ENCODE data around the gene FAM20C.

The FAM20C gene

DNA sequence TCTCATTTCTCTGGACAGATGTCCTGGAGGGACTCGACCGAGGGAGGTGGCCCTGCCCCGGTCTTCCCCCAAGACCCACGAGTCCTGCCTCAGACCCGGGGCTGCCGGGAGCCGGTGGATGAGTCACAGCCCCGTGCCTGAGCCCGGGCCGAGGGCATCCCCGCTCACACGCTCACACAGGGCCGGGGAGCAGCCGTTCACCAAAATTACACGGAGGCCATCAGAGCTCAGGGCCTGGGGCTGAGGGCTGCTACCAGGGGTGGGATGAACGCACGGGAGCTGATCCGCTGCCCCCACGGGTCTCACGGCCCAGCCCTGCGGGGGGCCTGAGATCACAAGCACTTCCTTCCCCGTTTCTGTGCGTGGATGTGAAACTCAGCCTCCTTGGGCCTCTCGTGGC lies 17.5 kb downstream of the FAM20C start:
- no peak for DNase-seq (ENCODE audit: low spot score)

DNA sequence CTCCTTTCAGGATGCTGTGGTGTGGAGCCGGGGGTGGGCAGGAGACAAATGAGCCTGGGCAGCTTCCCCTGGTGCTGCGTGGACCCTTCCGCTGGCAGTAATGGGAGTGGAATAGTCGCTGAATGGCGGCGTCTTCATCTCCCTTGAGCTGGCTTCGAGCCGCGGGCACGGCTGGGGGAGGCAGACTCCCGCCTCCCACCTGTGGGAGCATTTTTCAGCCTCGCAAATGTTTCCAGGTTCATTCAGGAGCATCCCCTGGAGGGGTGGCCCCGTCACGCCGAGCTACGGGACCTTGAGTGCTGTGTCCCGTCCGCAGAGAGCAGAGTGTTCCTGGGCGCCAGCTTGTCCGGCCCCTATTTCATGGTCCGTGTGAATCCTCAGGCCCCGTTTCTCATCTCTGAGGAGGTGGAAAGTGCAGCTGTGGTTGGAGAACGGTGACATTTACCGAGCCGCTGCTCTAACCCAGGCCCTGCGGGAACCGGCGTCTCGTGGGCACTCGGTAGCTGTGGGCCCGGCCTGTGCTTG lies 18.1 kb downstream of the FAM20C start:
- no peak for DNase-seq (ENCODE audit: low spot score)

DNA sequence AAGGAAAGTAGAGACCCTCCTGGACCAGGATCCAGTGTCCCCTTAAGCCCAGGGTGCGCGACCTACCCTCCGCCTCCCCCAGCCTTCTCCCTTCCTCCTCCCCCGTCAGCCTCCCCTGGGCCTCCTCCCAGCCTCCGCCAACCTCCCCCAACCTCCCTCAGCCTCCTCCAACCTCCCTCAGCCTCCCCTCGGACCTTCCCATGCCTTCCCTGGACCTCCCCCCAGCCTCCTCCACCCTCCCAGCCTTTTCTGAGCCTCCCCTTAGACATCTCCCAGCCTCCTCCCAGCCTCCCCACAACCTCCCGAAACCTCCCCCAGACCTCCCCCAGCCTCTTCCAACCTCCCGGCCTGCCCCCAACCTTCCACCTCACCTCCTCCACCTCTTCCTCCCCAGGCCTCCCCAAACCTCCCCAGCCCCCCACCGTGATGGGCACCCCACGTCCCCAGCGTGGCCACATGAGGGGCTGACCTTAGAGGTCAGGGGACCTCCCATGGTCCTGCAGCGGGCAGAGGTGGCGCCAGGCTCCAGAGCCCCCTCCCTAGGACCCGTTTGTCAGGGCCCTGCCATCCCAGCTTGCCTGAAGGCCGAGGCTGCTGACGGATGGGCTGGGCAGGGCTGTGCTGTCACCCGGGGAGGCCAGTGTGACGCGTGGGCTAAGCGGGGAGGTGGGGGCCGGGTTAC lies 18.8 kb downstream of the FAM20C start:
- DNase-seq (ENCODE audit: low spot score) = no peak

DNA sequence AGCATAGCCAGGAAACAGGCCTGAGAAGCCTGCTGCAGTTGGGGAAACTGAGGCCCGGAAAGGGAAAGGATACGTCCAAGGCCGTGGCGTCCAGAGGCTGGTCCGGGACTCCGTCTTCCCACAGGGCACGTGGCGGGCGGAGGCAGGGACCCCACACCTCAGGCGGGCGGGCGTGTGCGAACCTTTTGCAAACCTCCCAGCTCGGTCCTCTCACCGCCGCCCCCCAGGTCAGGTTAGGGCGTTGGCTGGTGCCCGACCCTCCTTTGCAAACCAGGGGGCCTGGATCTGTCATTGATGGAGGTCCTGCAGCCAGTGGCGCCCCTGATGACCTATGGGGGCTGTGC lies 19.3 kb downstream of the FAM20C start:
- DNase-seq (ENCODE audit: low spot score) = no peak

DNA sequence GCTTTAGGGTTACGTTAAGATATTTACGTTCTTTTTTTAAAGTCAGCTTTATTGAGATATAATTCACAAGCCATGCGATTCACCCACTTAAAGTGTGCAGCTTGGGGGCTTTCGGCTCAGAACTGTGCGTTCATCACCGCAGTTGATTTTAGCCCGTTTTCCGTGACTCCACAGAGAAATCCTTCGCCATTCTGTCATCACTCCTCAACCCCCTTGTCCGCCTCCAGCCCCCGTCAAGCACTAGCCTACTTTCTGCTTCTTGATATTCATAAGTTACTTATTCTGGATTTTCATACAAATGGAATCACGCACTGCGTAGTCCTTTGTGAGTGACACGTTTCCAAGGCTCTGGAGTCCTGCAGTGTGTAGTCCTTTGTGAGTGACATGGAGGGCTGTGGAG lies 20.4 kb downstream of the FAM20C start:
- no peak for DNase-seq (ENCODE audit: low spot score)

DNA sequence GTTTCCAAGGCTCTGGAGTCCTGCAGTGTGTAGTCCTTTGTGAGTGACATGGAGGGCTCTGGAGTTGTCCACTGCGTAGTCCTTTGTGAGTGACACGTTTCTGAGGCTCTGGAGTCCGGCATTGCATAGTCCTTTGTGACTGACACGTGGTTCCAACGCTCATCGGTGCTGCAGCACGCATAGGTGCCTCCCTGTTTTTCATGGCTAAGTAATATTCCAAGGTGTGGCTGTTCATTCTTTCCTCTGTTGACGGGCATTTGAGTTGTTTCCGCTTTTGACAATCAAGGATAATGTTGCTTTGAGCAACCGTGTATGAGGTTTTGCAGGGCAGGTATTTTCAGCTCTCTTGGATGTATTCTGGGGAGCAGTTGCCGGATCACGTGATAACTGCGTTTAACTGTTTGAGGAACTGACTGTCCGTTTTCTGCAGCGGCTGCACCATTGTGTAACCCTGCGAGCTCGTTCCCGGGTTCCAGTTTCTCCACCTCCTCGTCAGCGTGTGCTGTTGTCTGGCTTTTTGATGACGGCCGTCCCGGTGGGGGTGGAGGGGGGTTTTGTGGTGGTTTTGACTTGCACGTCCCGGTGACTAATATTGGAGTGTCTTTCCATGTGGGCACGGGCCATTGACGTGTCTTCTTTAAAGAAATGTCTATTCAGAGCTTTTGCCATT lies 21.1 kb downstream of the FAM20C start:
- no peak for DNase-seq (ENCODE audit: low spot score)

DNA sequence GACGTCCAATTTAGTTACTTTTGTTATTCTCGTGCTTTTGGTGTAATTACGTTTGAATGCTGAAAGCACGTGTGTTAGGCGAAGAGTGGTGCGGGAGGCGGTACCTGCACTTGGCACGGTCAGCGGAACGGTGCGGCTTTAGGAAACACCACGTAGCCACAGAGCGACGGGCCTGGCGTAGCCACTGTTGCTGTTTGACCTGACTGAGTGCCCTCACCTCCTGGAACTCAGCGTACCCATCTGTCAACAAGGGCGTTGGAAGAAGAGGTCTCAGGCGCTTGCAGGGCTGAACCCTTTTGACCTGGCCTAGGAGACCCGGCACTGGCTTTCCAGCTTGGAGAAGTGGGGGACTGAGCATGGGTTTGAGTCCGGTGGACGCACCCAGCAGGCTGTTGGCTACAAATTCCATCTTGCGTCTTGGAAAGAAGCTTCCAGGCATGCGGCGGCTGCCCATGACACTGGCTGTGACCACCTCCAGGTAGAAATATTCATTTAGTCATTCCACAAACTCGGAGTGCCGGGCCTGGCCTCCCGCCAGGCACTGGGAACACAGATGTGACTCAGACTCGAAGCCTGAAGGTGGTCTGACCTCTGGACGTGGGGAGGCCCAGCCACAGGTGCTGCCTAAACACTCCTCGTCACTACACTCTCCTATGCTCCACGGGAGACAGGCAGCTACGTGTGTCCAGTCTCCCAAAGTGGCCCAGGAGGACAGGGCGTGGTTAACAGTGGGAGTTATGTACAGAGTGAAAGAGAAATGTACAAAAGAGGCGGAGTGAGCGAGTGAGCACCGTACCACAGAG lies 22.2 kb downstream of the FAM20C start:
- DNase-seq (ENCODE audit: low spot score) = no peak

DNA sequence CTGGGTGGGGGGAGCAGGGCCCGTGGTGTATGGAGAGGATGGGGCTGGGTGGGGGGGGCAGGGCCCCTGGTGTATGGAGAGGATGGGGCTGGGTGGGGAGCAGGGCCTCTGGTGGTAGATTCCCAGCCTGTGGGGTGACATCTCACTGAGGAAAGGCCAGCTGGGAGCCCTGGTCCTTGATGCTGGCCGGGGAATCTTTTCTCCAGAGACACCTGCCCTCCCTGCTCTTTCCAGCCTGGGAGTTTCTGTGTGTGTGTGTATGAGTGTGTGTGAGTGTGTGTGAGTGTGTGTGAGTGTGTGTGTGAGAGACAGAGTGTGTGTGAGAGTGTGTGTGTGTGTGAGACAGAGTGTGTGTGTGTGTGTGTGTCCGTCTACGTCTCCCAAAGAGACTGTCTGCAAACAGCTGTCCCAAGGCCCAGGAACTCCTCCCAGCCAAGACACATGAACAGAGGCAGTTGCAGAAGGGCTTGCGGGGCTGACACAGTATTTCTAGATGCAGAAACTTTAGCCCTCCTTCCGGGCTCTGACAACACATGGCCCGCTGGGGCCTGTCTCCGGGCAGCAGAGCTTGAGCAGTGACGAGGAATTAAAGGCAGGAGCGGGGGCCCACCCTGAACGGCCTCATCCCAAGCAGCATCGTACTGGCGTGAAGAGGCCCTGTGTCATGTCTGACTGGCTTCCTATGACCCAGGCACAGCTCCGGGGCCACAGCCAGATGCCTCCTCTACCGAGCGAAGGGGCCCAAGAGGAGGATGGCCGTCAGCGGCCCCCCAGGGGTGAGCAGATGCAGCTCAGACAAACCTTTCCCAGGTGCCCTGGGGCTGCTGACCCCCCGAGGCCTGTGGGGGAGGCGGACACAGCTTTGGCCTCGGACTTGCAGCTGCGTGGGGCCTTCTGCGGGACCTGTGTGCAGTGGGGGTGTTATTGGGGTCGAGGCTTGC lies 24.3 kb downstream of the FAM20C start:
- DNase-seq (ENCODE audit: low spot score) = no peak

DNA sequence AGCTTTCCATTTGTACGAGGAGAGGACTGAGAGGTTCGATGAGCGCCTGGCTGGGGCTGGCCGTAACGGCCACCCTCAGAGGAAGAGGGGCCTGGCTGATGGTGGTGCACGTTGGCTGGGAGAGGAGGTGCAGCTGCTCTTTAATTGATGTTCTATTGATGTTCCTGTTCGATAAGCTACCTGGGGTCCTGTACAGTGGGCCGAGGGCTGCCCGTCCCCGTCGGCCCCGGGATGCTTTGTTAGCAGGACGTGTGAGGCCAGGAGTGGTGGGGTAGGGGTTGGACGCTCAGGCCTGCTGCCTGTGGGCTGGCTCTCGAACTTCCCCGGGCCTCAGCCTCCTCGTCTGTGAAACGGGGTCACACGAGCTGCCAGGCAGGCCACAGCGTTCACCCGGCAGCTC lies 25.4 kb downstream of the FAM20C start:
- DNase-seq (ENCODE audit: low spot score) = no peak

DNA sequence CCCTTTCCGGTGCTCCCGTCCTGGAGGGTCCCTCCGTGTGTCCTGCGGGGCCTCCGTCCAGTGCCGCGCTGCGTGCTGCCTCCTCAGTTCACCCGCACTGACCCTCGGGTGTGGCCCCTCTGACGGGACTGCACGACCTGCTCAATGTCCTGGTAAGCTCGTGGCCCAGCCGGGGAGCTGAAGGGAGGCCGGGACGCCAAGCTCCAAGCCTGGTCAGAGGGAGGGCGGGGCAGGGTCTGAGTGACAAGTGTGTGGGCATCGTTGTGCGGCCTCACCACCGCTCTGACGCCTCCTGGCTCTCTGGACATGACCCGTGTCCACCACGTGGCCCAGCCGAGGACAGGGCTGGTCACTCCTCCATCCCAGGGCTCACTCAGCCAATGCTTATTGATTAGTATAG lies 25.9 kb downstream of the FAM20C start:
- DNase-seq (ENCODE audit: low spot score) = no peak

DNA sequence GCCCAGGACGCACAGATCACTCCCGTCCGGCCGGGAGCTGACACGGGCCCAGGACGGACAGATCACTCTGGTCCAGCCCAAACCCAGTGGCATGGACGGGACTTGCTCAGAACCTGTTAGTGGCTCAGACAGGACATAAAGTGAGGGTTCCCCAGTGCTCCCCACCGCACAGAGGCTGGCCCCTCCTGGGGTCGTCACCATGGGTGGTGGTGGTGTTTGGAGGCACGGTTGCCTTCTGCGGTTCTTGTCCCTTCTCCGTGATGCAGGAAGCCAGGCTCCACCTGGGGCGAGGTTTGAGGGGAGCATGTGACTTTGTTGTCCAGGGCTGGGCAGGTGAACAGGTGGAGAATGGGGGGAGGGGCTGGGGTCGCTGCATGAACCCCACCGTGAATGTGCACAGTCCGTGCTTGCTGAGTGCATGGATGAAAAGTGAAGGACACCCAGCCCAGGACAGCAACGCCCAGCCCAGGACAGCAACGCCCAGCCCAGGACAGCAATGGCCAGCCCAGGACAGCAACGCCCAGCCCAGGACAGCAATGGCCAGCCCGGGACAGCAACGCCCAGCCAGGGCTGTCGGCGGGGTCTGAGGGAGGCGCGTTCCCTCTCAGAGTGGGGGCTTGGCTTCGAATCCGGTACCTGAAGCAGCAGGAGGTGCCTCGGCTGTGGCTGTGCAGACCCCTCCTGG lies 26.7 kb downstream of the FAM20C start:
- DNase-seq (ENCODE audit: low spot score) = no peak

DNA sequence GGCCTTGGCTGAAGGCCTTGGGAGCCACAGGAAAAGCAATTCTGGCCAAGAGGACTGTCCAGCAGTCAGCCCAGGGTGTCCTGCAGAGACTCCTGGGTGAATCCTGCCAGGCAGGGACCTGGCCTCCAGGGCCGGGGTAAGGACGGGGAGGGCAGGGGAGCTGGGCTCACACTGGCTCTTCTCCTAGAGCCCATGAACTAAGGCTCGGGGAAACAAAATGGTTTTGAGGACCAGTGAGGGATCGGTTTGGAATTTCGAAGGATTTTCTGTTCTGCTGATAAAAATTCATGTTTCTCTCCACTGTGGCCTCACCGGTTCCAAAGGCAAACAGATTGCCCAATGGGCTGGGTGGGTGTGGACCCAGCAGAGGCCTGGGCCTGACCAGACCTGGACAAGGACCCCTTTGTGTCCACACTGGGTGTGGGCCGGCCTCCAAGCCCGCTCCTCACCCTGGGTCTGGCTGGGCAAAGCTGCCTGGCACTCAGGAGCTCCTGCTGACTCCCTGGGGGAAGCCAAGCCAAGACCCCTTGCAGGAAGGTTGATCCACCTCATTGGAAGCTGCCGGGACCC lies 27.3 kb downstream of the FAM20C start:
- peak; percentile 93 for DNase-seq (ENCODE audit: low spot score)

DNA sequence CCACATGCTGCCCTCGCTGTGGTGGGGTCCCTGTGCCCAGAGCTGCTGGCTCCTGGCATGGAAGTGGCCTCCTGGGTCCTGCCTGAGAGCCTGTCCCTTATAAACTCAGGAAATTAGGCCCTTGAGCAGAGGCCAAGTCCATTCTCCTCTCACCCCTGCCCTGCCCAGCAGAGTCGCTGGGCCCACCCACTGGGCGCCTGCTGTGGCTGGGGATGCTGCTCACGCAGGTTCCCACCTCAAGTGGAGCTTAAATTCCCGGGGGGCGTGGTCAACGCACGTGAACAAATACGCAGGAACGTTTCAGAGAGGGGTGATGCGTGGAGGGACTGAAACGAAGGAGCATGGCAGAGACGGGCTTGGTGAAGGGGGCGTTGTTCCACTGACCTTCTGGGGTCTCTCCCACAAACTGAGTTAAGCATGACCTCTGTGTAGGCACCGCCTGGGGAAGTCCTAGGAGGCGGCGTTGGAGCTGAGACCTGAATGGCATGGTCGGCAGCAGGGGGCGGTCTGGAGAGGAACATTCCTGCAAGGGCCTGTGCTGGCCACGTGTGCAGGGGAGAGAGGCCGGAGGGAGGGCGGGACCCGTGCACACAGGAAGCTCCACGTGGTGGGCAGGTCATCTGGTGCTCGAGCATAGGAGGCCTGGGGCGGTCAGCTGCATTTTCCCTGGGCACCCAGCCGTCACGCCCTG lies 27.9 kb downstream of the FAM20C start:
- DNase-seq (ENCODE audit: low spot score) = peak; percentile 81

DNA sequence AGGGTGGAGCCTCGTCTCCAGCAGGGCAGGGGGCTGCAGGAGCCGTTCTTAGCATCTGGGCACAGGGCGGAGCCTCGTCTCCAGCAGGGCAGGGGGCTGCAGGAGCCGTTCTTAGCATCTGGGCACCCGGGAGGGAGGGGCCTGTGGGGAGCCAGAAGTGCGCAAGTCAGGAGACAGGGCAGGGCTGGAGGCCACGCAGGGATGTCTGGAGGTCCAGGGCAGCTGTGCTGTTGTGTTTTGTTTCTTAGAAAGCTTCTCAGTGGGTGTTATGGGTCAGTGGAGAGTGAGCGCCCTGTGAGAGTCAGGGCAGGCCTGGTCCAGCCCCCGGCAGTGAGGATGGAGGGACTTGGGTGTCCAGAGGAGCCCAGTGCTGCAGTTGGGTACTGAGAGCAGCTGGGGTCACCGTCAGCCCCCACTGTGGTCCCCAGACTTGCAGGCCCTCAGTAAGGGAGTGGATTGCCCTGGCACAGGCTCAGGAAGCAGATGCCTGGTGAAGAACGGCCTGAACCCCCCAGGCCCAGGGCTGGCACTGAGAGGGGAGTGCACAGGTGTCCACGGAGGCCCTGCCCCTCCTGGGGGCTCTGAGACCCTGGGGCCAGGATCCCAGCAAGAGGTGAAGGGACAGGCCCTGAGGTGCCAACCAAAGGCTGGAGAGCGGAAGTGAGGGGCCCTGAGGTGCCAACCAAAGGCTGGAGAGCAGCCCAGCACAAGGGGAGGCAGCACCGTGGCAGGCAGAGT lies 29.8 kb downstream of the FAM20C start:
- no peak for DNase-seq (ENCODE audit: low spot score)

DNA sequence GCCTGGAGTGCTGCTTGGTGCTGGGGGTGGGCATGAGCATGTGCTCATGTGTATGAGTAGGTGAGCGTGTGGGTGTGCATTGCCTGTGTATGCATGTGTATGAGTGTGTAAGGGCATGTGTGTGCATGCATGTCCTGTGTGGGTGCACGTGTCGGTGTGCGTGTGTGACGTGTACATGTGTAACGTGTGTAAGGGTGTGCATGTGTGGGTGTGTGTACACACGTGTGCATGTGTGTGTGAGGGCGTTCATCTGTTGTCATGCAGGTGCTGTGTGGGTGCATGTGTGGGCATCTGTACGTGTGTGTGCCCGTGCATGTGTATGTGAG lies 30.3 kb downstream of the FAM20C start:
- DNase-seq (ENCODE audit: low spot score) = no peak

DNA sequence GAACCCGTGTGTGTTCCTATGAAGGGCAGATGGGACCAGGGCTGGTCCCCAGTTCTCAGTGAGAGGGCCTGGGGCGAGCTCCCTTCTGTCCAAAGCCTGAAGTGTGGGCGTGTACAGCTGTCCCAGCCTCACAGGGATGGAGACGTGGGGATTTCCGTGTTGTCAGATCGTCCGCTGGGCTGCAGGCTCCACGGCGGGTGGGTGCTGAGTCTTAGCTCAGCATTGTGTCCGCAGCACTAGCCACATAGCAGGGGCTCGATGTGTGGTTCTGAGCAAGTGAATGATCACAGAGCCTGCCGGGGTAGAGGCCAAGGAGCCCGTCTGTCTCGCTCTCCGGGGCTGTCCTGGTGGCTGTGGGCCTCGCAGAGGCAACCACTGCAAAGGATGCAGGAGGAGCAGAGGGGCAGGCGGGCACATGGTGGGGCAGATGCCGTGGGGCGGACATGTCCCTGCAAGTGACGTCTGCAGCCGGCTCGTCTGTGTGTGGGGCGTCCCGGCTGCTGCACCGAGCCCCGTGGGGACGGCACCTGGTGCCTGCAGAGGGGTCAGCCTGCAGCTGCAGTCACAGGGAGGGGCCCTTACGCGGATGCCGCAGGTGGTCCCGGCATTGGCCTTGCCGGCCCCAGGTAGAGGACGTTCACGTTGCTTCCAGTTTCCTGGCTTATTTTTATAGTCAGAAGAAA lies 30.9 kb downstream of the FAM20C start:
- no peak for DNase-seq (ENCODE audit: low spot score)

DNA sequence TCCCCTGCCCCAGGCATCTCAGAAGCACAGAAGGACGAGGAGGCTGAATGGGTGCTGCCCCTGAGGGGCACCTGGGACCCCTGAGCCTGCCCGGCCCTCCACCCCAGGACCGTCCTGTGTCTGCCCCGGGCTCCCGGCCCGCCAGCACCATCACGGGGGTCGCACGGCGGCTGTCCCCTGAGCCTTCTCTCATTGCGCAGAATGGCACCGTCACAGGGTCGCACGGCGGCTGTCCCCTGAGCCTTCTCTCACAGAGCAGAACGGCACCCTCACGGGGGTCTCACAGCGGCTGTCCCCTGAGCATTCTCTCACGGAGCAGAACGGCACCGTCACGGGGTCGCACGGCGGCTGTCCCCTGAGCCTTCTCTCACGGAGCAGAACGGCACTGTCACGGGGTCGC lies 31.5 kb downstream of the FAM20C start:
- no peak for DNase-seq (ENCODE audit: low spot score)

DNA sequence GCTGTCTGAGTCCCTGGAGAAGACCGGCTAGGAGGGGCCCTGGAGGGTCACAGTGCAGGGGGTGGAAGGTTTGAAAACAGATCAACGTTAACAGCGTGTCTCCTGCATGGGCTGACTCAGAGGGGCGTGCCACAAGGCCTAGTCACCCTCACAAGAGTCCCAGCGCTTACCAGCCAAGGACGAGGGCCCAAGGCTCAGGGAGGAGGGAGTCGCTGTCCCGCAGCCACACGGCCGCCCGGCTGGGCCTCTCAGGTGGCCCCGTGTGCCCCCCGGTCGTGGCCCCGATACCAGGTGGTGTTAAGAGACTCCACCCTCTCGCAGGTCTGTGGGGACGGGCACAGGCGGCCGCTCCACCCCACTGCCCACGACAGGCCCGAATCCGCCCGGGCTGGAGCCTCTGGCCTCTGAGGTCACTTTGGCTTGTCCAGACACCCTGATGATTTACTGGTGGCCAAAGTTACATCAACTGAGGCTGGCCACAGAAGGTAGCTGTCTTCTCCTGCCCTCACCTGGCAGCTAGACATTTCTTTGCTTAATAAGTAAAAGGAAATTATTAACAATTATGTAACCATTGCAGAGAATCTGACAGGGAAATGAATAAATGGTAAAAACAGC lies 34.0 kb downstream of the FAM20C start:
- no peak for DNase-seq (ENCODE audit: low spot score)

DNA sequence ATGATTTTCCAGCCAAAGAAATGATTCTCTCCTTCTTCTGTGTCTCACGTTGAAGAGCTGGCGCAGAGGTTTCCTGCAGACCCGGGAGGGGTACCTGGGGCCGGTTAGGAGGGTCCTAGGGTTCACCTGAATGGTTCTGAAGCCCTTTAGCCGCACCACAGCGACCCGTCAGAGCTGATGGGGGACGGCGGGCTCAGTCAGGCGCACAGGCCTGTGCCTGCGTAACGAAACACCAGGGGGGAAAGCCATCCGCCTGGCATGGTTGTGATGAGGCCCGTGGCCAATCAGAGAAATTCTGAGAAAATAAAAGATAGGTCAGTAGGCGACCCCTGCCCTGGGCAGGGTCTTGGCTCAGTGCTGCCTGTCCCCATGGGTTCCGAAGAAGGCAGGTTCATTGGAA lies 35.6 kb downstream of the FAM20C start:
- no peak for DNase-seq (ENCODE audit: low spot score)

Data from HuH-7 (cell line).